Measurements from ENCODE around the gene EMX1. TPM values are rescaled to one million over a fixed set of nuclear protein-coding genes. Genes with fewer than 3 reads are reported as not detected.

EMX1 gene
- total RNA-seq, 2 experiments from 2014 or later, result not detected

GRCh38 chr2:72973566-72974435 lies 56.5 kb downstream of the EMX1 start:
- POLR2A ChIA-PET, result interaction anchor here (1.1 kb wide), 1 partner anchor 80 kb away, joined by 8 read pairs; no protein-coding TSS in a partner anchor
- CTCF ChIA-PET, result interaction anchor here (0.7 to 6.0 kb wide), 23 partner anchors 10 to 203 kb away, joined by 3 to 171 read pairs (median 4); partner anchors contain the start of genes EMX1 and SPR
- Mint-ChIP-seq H3K27me3 (peaks cover 22% of the 10 kb centered on the region), H3K9me3 (no peaks in the 10 kb centered on the region), H3K27ac (no peak overlapping the region), H3K4me1 (no peaks in the 10 kb centered on the region), H3K36me3 (ENCODE audit: low read depth) (no peaks in the 10 kb centered on the region), H3K4me3 (no peak overlapping the region)
- DNase-seq, result peak; percentile 54

GRCh38 chr2:72974436-72974754 lies 57.1 kb downstream of the EMX1 start:
- DNase-seq, result no peak
- no peak overlapping the region for H3K27ac Mint-ChIP-seq
- POLR2A ChIA-PET, result interaction anchor here (1.1 kb wide), 1 partner anchor 81 kb away, joined by 8 read pairs; no protein-coding TSS in a partner anchor
- H3K4me1 Mint-ChIP-seq, result no peaks in the 10 kb centered on the region
- H3K36me3 Mint-ChIP-seq (ENCODE audit: low read depth), result no peaks in the 10 kb centered on the region
- H3K4me3 Mint-ChIP-seq, result no peak overlapping the region
- CTCF ChIA-PET, result interaction anchor here (0.7 to 6.0 kb wide), 18 partner anchors 10 to 203 kb away, joined by 3 to 171 read pairs (median 5); partner anchors contain the start of genes EMX1 and SPR
- H3K9me3 Mint-ChIP-seq, result no peaks in the 10 kb centered on the region
- H3K27me3 Mint-ChIP-seq, result peaks cover 22% of the 10 kb centered on the region

- CTCF ChIA-PET, result interaction anchor here (0.6 to 6.0 kb wide), 5 partner anchors 47 to 188 kb away, joined by 3 to 171 read pairs (median 5); partner anchors contain the start of gene SPR
Measured at GRCh38 chr2:72975017-72975416, 57.7 kb downstream of the EMX1 start.

GRCh38 chr2:72979896-72980295 lies 62.6 kb downstream of the EMX1 start:
- ChIA-PET CTCF (interaction anchor here (2.0 kb wide), 1 partner anchor 12 kb away, joined by 6 read pairs; no protein-coding TSS in a partner anchor), POLR2A (no interaction called here)
- no peak for DNase-seq
- Mint-ChIP-seq H3K4me3 (no peak overlapping the region), H3K4me1 (no peaks in the 10 kb centered on the region), H3K27ac (no peak overlapping the region), H3K9me3 (no peaks in the 10 kb centered on the region), H3K27me3 (peaks cover 14% of the 10 kb centered on the region), H3K36me3 (ENCODE audit: low read depth) (no peaks in the 10 kb centered on the region)

More at GRCh38 chr2:72975017-72975416, 57.7 kb downstream of the EMX1 start:
- POLR2A ChIA-PET, result no interaction called here
- Mint-ChIP-seq H3K27ac (no peak overlapping the region), H3K27me3 (peaks cover 22% of the 10 kb centered on the region), H3K4me1 (no peaks in the 10 kb centered on the region), H3K36me3 (ENCODE audit: low read depth) (no peaks in the 10 kb centered on the region), H3K9me3 (no peaks in the 10 kb centered on the region), H3K4me3 (no peak overlapping the region)
- DNase-seq, result no peak

GRCh38 chr2:72980535-72981217 lies 63.4 kb downstream of the EMX1 start:
- Mint-ChIP-seq H3K27me3 (peaks cover 6% of the 10 kb centered on the region), H3K4me1 (no peaks in the 10 kb centered on the region), H3K36me3 (ENCODE audit: low read depth) (no peaks in the 10 kb centered on the region), H3K4me3 (no peak overlapping the region), H3K27ac (no peak overlapping the region), H3K9me3 (no peaks in the 10 kb centered on the region)
- DNase-seq, result no peak
- CTCF ChIA-PET, result interaction anchor here (1.4 to 2.0 kb wide), 2 partner anchors 12 to 88 kb away, joined by 4 to 6 read pairs; no protein-coding TSS in a partner anchor
- POLR2A ChIA-PET, result no interaction called here

GRCh38 chr2:72981536-72981935 lies 64.2 kb downstream of the EMX1 start:
- CTCF ChIA-PET, result interaction anchor here (1.4 to 2.0 kb wide), 2 partner anchors 11 to 89 kb away, joined by 4 to 6 read pairs; no protein-coding TSS in a partner anchor
- POLR2A ChIA-PET, result no interaction called here
- Mint-ChIP-seq H3K4me1 (no peaks in the 10 kb centered on the region), H3K27ac (no peak overlapping the region), H3K36me3 (ENCODE audit: low read depth) (no peaks in the 10 kb centered on the region), H3K9me3 (no peaks in the 10 kb centered on the region), H3K4me3 (no peak overlapping the region), H3K27me3 (peaks cover 3% of the 10 kb centered on the region)
- DNase-seq, result no peak

- no peak for DNase-seq
- Mint-ChIP-seq H3K9me3 (no peaks in the 10 kb centered on the region), H3K27ac (no peak overlapping the region), H3K4me1 (no peaks in the 10 kb centered on the region), H3K36me3 (ENCODE audit: low read depth) (no peaks in the 10 kb centered on the region), H3K27me3 (no peaks in the 10 kb centered on the region), H3K4me3 (no peak overlapping the region)
- ChIA-PET POLR2A (no interaction called here), CTCF (no interaction called here)
Measured at GRCh38 chr2:72982219-72982618, 64.9 kb downstream of the EMX1 start.

GRCh38 chr2:72982781-72983499 lies 65.6 kb downstream of the EMX1 start:
- H3K4me1 Mint-ChIP-seq, result no peaks in the 10 kb centered on the region
- no peaks in the 10 kb centered on the region for H3K36me3 Mint-ChIP-seq (ENCODE audit: low read depth)
- no peak for DNase-seq
- no peaks in the 10 kb centered on the region for H3K9me3 Mint-ChIP-seq
- H3K4me3 Mint-ChIP-seq, result no peak overlapping the region
- no peak overlapping the region for H3K27ac Mint-ChIP-seq
- ChIA-PET POLR2A (no interaction called here), CTCF (interaction anchor here (2.3 kb wide), 1 partner anchor 9 kb away, joined by 7 read pairs; no protein-coding TSS in a partner anchor)
- H3K27me3 Mint-ChIP-seq, result no peaks in the 10 kb centered on the region

- no peak overlapping the region for H3K27ac Mint-ChIP-seq
- H3K9me3 Mint-ChIP-seq, result no peaks in the 10 kb centered on the region
- DNase-seq, result no peak
- H3K27me3 Mint-ChIP-seq, result no peaks in the 10 kb centered on the region
- no peaks in the 10 kb centered on the region for H3K36me3 Mint-ChIP-seq (ENCODE audit: low read depth)
- POLR2A ChIA-PET, result no interaction called here
- CTCF ChIA-PET, result interaction anchor here (1.7 to 2.3 kb wide), 2 partner anchors 10 to 13 kb away, joined by 3 to 7 read pairs; no protein-coding TSS in a partner anchor
- H3K4me3 Mint-ChIP-seq, result no peak overlapping the region
- no peaks in the 10 kb centered on the region for H3K4me1 Mint-ChIP-seq
Measured at GRCh38 chr2:72983500-72984161, 66.3 kb downstream of the EMX1 start.

- no peaks in the 10 kb centered on the region for H3K9me3 Mint-ChIP-seq
- H3K27ac Mint-ChIP-seq, result no peak overlapping the region
- no peaks in the 10 kb centered on the region for H3K36me3 Mint-ChIP-seq (ENCODE audit: low read depth)
- ChIA-PET CTCF (interaction anchor here (1.7 to 2.3 kb wide), 2 partner anchors 10 to 12 kb away, joined by 3 to 7 read pairs; no protein-coding TSS in a partner anchor), POLR2A (no interaction called here)
- H3K4me1 Mint-ChIP-seq, result no peaks in the 10 kb centered on the region
- no peaks in the 10 kb centered on the region for H3K27me3 Mint-ChIP-seq
- no peak for DNase-seq
- H3K4me3 Mint-ChIP-seq, result no peak overlapping the region
Measured at GRCh38 chr2:72984172-72984671, 66.9 kb downstream of the EMX1 start.
